ENCODE results near the gene RFX2.

DNA sequence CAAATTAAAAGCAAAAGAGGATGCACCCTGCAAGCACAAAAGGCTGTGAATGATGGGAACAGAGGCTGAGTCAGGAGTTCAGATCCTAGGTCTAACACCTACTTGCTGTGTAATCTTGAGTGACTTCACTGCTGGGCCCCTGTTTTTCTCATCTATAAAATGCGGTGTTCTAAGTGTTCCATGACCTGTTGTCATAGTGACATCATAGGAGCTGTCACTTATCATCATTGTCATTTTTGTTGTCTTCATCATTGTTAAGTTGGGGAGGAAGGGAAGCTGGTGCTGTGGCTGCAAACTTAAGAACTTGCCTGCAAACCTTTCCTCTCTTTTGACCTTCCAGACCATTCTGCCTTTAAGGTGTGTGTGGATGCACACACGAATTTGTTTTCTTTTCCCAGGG, 45.7 kb upstream of the RFX2 start:
- TF ChIP-seq, protein P1, sequence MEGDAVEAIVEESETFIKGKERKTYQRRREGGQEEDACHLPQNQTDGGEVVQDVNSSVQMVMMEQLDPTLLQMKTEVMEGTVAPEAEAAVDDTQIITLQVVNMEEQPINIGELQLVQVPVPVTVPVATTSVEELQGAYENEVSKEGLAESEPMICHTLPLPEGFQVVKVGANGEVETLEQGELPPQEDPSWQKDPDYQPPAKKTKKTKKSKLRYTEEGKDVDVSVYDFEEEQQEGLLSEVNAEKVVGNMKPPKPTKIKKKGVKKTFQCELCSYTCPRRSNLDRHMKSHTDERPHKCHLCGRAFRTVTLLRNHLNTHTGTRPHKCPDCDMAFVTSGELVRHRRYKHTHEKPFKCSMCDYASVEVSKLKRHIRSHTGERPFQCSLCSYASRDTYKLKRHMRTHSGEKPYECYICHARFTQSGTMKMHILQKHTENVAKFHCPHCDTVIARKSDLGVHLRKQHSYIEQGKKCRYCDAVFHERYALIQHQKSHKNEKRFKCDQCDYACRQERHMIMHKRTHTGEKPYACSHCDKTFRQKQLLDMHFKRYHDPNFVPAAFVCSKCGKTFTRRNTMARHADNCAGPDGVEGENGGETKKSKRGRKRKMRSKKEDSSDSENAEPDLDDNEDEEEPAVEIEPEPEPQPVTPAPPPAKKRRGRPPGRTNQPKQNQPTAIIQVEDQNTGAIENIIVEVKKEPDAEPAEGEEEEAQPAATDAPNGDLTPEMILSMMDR (IDR thresholded peaks at IDR 0.05): no peak
- TF ChIP-seq POLR2A (IDR thresholded peaks at IDR 0.05): no peak

Data from right lobe of liver (tissue), 4 donors.